ENCODE data around the gene PRAC1. TPM values are rescaled to one million over a fixed set of nuclear protein-coding genes. Genes with fewer than 3 reads are reported as not detected.

Gene PRAC1
- total RNA-seq, 4 donors from 2014 or later: not detected

DNA sequence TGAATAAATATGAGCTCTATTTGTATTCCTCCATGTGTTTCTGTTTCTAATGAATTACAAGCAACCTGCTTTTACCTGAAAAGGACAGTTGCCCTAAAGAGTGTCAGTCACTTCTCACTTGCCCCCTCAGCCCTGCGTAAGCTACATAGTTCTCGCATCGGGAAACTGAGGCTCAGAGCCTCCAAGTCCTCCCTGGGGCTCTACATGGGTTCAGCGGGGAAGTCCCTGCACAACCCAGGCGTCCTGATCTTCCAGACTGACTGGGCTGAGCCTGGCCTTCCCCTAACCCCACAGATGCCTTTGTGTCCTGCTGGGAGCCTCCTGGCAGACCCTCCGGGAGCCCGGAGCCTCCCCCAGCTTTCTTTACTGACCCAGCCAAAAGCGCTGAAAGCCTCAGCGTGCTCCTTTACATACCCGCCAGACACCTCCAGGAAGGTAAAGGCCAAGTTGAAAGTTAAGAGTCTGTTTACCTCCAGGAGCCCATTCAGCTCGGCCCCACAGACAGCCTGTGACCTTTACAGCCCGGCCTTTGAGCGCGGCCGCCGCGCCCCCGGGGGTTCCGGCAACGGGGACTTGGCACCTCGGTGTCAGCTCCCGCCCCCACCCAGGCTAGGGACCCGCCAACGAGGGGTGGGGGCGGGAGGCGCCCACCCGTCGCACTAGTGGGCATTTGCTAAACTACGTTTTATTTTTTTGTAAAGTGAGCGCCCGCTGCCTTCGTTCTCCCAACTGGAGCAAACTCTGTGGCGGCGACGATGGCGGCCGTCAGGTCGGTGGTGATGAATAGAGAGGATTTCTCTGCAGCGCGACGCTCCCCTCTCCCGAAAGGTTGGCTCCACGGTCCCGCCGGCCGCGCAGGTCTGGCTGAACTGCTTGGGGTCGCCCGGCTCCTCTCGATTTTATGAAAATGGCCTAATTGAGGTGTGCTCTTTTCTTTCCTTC, 10.6 kb upstream of the PRAC1 start:
- intact Hi-C loops (cut with DNase I; ENCODE audit: low total_unique reads): no loop called here
- DNase-seq: no peak

DNA sequence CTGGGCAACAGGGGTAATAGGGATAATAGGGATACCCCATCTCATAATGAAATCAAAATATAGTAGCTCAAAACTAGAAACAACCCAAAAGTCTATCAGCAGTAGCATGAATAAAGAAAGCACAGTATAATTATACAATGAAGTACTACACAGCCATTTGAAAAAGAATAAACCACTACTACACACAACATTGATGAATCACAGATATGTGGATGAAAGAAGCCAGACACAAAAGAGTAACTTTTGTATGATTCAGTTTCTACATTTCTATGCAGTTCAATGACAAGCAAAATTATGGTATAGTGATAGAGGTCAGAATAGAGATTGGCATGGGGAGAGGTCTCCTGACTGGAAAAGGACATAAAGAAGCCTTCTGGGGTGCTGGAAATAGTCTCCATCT, 9.0 kb upstream of the PRAC1 start:
- no peaks in the 10 kb centered on the region for H3K36me3 ChIP-seq
- H3K4me3 ChIP-seq: no peak overlapping the region
- H3K27me3 ChIP-seq: peaks cover 14 to 78% of the 10 kb centered on the region in 2 donors
- no peaks in the 10 kb centered on the region for H3K4me1 ChIP-seq
- TF ChIP-seq POLR2A (IDR thresholded peaks at IDR 0.05): no peak
- TF ChIP-seq, protein P1, sequence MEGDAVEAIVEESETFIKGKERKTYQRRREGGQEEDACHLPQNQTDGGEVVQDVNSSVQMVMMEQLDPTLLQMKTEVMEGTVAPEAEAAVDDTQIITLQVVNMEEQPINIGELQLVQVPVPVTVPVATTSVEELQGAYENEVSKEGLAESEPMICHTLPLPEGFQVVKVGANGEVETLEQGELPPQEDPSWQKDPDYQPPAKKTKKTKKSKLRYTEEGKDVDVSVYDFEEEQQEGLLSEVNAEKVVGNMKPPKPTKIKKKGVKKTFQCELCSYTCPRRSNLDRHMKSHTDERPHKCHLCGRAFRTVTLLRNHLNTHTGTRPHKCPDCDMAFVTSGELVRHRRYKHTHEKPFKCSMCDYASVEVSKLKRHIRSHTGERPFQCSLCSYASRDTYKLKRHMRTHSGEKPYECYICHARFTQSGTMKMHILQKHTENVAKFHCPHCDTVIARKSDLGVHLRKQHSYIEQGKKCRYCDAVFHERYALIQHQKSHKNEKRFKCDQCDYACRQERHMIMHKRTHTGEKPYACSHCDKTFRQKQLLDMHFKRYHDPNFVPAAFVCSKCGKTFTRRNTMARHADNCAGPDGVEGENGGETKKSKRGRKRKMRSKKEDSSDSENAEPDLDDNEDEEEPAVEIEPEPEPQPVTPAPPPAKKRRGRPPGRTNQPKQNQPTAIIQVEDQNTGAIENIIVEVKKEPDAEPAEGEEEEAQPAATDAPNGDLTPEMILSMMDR (IDR thresholded peaks at IDR 0.05): no peak
- no peak for DNase-seq
- intact Hi-C loops (cut with DNase I; ENCODE audit: low total_unique reads): no loop called here
- no peaks in the 10 kb centered on the region for H3K9me3 ChIP-seq
- no peak overlapping the region for H3K27ac ChIP-seq

More for the DNA sequence above, 10.6 kb upstream of the PRAC1 start:
- TF ChIP-seq POLR2A (IDR thresholded peaks at IDR 0.05): no peak
- TF ChIP-seq, protein P1 (IDR thresholded peaks at IDR 0.05): no peak
- Histone ChIP-seq H3K27ac (no peak overlapping the region), H3K4me1 (no peaks in the 10 kb centered on the region), H3K27me3 (peaks cover 11 to 72% of the 10 kb centered on the region in 2 donors), H3K36me3 (no peaks in the 10 kb centered on the region), H3K9me3 (no peaks in the 10 kb centered on the region), H3K4me3 (no peak overlapping the region)

DNA sequence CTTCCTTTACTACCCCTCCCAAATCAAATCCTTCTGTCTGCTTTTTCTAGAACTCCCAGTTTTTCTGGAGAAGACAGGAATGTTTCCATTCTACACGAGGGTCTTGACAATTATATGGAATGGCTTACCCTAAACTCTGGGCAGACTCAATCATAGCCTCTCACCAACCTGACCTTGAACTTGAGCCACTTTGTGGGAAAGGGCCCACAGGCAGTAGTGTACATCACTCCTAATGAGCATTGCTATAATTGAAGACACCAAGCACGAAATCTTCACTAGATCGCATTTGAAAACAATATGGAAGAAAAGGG, 7.9 kb upstream of the PRAC1 start:
- TF ChIP-seq POLR2A (IDR thresholded peaks at IDR 0.05): no peak
- TF ChIP-seq, protein P1 (IDR thresholded peaks at IDR 0.05): no peak
- intact Hi-C loops (cut with DNase I; ENCODE audit: low total_unique reads): no loop called here
- peaks cover 20 to 84% of the 10 kb centered on the region in 2 donors for H3K27me3 ChIP-seq
- no peaks in the 10 kb centered on the region for H3K9me3 ChIP-seq
- no peak overlapping the region for H3K27ac ChIP-seq
- H3K36me3 ChIP-seq: no peaks in the 10 kb centered on the region
- H3K4me3 ChIP-seq: no peak overlapping the region
- H3K4me1 ChIP-seq: no peaks in the 10 kb centered on the region
- no peak for DNase-seq

DNA sequence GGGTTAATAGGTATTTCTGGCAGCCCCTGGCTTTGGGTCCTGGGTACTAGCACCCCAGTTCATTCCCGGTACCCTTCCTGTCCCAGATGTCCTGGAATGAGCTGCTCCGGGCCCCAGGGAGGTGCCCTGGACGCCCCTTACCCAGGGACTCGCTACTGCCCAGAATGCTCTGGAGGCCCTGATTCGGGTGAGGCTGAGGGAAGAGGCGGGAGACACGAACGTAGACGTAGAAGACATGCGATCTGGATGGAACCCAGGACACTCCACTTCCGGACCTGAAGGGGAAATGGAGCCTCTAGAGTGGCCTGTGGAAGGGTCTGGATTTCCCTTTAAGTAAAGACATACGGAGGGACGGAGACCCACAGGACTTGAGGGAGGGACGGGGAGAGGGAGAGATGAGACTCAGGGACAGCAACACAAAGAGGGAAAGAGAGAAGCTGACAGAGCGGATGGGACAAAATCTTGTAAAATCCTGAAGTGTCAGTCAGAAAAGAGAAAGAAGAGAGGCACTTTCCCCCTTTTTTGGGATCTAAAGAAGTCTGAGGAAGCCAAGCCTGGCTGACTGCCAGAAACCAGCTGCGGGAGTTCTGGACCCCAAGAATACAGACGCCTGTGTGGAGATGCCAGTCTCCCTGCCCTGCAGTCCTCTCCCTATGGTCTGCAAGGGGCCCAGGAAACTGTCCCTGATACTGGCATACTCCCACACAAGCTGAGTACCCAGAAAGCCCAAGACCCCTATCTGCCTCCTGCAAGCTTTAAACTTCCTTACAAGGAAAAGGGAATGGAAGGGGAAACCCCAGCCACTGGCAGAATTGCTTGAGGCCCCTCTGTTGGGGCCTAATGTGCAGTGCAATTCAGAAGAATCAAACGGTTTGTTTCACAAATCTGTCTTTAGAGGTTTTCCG, 7.3 kb upstream of the PRAC1 start:
- H3K27ac ChIP-seq: no peak overlapping the region
- no peaks in the 10 kb centered on the region for H3K4me1 ChIP-seq
- intact Hi-C loops (cut with DNase I; ENCODE audit: low total_unique reads): no loop called here
- peaks cover 20 to 84% of the 10 kb centered on the region in 2 donors for H3K27me3 ChIP-seq
- no peak overlapping the region for H3K4me3 ChIP-seq
- no peak for DNase-seq
- H3K9me3 ChIP-seq: no peaks in the 10 kb centered on the region
- H3K36me3 ChIP-seq: no peaks in the 10 kb centered on the region
- no peak for TF ChIP-seq POLR2A (IDR thresholded peaks at IDR 0.05)
- TF ChIP-seq, protein P1 (IDR thresholded peaks at IDR 0.05): no peak
